ENCODE results near the gene STXBP6. TPM values are rescaled to one million over a fixed set of nuclear protein-coding genes. Genes with fewer than 3 reads are reported as not detected.

Gene STXBP6
- total and polyA plus RNA-seq, 10 of the 15 experiments (the other 5 are each of a cell fraction or from before 2014, with no cell fraction given): 1.2 to 47.3 (median 1.9) TPM

- ChIA-PET POLR2A (no interaction called here), CTCF (interaction anchor here (1.4 kb wide), 1 partner anchor 11 kb away, joined by 8 read pairs; no protein-coding TSS in a partner anchor), SMC1A (ENCODE audit: uncharacterized antibody, unreplicated experiment) (interaction anchor here (1.8 to 2.3 kb wide), 3 partner anchors 12 to 20 kb away, joined by 3 to 13 read pairs (median 5); no protein-coding TSS in a partner anchor), RAD21 (ENCODE audit: unreplicated experiment) (no interaction called here)
- intact Hi-C loops (cut with micrococcal nuclease; ENCODE audit: unreplicated experiment) (no loop called here), in situ Hi-C loops (cut with MboI) (no loop called here)
- FAIRE-seq (no peak), DNase-seq (ENCODE audit: low read depth, low spot score) (no peak), ATAC-seq (no peak)
- no peak overlapping the region for H3K4me3 ChIP-seq
- no peak overlapping the region for H2AFZ ChIP-seq (ENCODE audit: control insufficient read depth, low read depth, low read length)
- no peaks in the 10 kb centered on the region for H3K36me3 ChIP-seq (ENCODE audit: control insufficient read depth in 2 of 2, insufficient read depth in 2 of 2, low read length in 1 of 2)
- TF ChIP-seq FOXK2 (IDR thresholded peaks at IDR 0.05): no peak
- TF ChIP-seq CTCF (IDR thresholded peaks at IDR 0.05 in 2 of 3, conservative IDR thresholded peaks at IDR 0.05 in 1 of 3; ENCODE audit: control insufficient read depth in 2 of 3, extremely low read depth in 1 of 3, insufficient read depth in 1 of 3, low read depth in 3 of 3, low read length in 3 of 3): no peak
- no peaks in the 10 kb centered on the region for H3K79me2 ChIP-seq (ENCODE audit: control insufficient read depth, insufficient read depth, low read length)
- 23% methylated on average over 5 of the region's 5 CpGs for WGBS (ENCODE audit: insufficient coverage, insufficient replicate concordance, low lambda C conversion rate, missing lambda C conversion rate)
- no peaks in the 10 kb centered on the region for H3K27me3 ChIP-seq (replicated peaks in 1 of 2; ENCODE audit: control insufficient read depth in 2 of 2, insufficient read depth in 2 of 2, low read length in 1 of 2)
- no peaks in the 10 kb centered on the region for H3K9me3 ChIP-seq (replicated peaks; ENCODE audit: control insufficient read depth, insufficient read depth, low read length)
- no peaks in the 10 kb centered on the region for H4K20me1 ChIP-seq (ENCODE audit: control insufficient read depth, insufficient read depth)
- BruUV-seq (replicated peaks): no TSS peak
- no peaks in the 10 kb centered on the region for H3K4me1 ChIP-seq (ENCODE audit: control insufficient read depth, insufficient read depth, low read length)
- H3K27ac ChIP-seq (ENCODE audit: control insufficient read depth, insufficient read depth): no peak overlapping the region
- H3K4me2 ChIP-seq (ENCODE audit: control insufficient read depth, insufficient read depth): no peak overlapping the region
- no peak overlapping the region for H3K9ac ChIP-seq (ENCODE audit: control insufficient read depth, insufficient read depth, low read length)
These were observed 223.6 kb downstream of the STXBP6 start for GRCh38 chr14:24826390-24826789.

- no TSS peak for BruUV-seq (replicated peaks)
- FAIRE-seq (no peak), DNase-seq (ENCODE audit: low read depth, low spot score) (no peak), ATAC-seq (no peak)
- intact Hi-C loops (cut with micrococcal nuclease; ENCODE audit: unreplicated experiment): no loop called here
- in situ Hi-C loops (cut with MboI): no loop called here
- Histone ChIP-seq H3K4me1 (ENCODE audit: control insufficient read depth, insufficient read depth, low read length) (no peaks in the 10 kb centered on the region), H3K4me3 (no peak overlapping the region), H3K4me2 (ENCODE audit: control insufficient read depth, insufficient read depth) (no peak overlapping the region), H3K36me3 (ENCODE audit: control insufficient read depth in 2 of 2, insufficient read depth in 2 of 2, low read length in 1 of 2) (no peaks in the 10 kb centered on the region; a peak in 1 of 4 replicates), H3K9me3 (replicated peaks; ENCODE audit: control insufficient read depth, insufficient read depth, low read length) (no peaks in the 10 kb centered on the region), H3K9ac (ENCODE audit: control insufficient read depth, insufficient read depth, low read length) (no peak overlapping the region), H3K27me3 (replicated peaks in 1 of 2; ENCODE audit: control insufficient read depth in 2 of 2, insufficient read depth in 2 of 2, low read length in 1 of 2) (no peaks in the 10 kb centered on the region; a peak in 1 of 4 replicates), H4K20me1 (ENCODE audit: control insufficient read depth, insufficient read depth) (no peaks in the 10 kb centered on the region), H3K27ac (ENCODE audit: control insufficient read depth, insufficient read depth) (no peak overlapping the region), H2AFZ (ENCODE audit: control insufficient read depth, low read depth, low read length) (no peak overlapping the region), H3K79me2 (ENCODE audit: control insufficient read depth, insufficient read depth, low read length) (no peaks in the 10 kb centered on the region)
- SMC1A ChIA-PET (ENCODE audit: uncharacterized antibody, unreplicated experiment): interaction anchor here (0.8 to 4.9 kb wide), 7 partner anchors 14 to 257 kb away, joined by 3 to 29 read pairs (median 3); no protein-coding TSS in a partner anchor
- CTCF ChIA-PET: interaction anchor here (0.9 to 1.9 kb wide), 6 partner anchors 14 to 312 kb away, joined by 3 to 6 read pairs (median 4); no protein-coding TSS in a partner anchor
- POLR2A ChIA-PET: no interaction called here
- no peak for TF ChIP-seq ATF7 (IDR thresholded peaks at IDR 0.05; ENCODE audit: low read depth)
- TF ChIP-seq MTA2 (IDR thresholded peaks at IDR 0.05; ENCODE audit: low read depth): no peak
- no peak for TF ChIP-seq PKNOX1 (IDR thresholded peaks at IDR 0.05)
- no peak for TF ChIP-seq CEBPB (IDR thresholded peaks at IDR 0.05; ENCODE audit: borderline replicate concordance in 1 of 2, low read depth in 2 of 2, low read length in 2 of 2)
- no peak for TF ChIP-seq ZBED1 (IDR thresholded peaks at IDR 0.05; ENCODE audit: borderline replicate concordance)
- TF ChIP-seq SREBF2 (IDR thresholded peaks at IDR 0.05; ENCODE audit: low read length): no peak
- RAD21 ChIA-PET (ENCODE audit: unreplicated experiment): no interaction called here
- WGBS (ENCODE audit: insufficient coverage, insufficient replicate concordance, low lambda C conversion rate, missing lambda C conversion rate): 38% methylated on average over 5 of the region's 5 CpGs
These were observed 229.3 kb downstream of the STXBP6 start for GRCh38 chr14:24820616-24821015.
